ENCODE results near the gene PPP2R2B.
"Not testable (repeated sequence)": the region's sequence is repeated elsewhere in the genome, so short reads cannot be mapped to it uniquely, and the experiment has no call there.

PPP2R2B gene

DNA sequence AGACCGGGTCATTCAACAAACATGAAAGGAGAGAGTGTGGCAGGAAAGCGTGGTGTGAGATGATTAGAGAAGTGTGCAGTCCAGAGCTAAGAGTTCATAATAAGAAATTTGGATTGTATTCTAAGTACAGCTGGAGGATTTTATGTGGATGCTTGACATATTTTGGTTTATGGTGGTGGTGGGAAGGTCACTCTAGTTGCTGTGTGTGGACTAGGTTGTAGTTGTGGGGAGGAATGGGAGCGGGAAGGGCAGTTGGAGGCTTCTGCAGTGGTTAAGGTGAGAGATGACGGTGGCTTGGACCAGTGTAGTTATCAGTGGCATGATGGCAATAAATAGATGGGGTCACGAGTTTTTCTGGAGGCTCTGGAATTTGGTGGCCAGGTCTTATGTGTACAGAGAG is 316.8 kb downstream of the PPP2R2B start:
- no peak for TF ChIP-seq CTCF (conservative IDR thresholded peaks at IDR 0.05; ENCODE audit: low read length)
- peak; percentile 60 for DNase-seq (ENCODE audit: low read depth)
- H3K4me3 ChIP-seq (ENCODE audit: low read length): no peak overlapping the region

GRCh38 chr5:146560205-146560812 is 318.2 kb downstream of the PPP2R2B start:
- no peak overlapping the region for H3K4me3 ChIP-seq (ENCODE audit: low read length)
- DNase-seq (ENCODE audit: low read depth): peak; percentile 61
- no peak for TF ChIP-seq CTCF (conservative IDR thresholded peaks at IDR 0.05; ENCODE audit: low read length)

DNA sequence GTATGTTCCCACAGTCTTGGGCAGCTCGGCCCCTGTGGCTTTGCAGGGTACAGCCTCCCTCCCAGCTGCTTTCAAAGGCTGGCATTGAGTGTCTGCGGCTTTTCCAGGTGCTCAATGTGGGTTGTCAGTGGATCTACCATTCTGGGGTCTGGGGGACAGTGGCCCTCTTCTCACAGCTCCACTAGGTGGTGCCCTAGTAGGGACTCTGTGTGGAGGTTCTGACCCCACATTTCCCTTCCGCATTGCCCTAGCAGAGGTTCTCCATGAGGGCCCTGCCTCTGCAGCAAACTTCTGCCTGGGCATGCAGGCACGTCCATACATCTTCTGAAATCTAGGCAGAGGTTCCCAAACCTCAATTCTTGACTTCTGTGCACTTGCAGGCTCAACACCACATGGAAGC is 321.7 kb downstream of the PPP2R2B start:
- not testable (repeated sequence) for DNase-seq (ENCODE audit: low read depth); H3K4me3 ChIP-seq (ENCODE audit: low read length)

DNA sequence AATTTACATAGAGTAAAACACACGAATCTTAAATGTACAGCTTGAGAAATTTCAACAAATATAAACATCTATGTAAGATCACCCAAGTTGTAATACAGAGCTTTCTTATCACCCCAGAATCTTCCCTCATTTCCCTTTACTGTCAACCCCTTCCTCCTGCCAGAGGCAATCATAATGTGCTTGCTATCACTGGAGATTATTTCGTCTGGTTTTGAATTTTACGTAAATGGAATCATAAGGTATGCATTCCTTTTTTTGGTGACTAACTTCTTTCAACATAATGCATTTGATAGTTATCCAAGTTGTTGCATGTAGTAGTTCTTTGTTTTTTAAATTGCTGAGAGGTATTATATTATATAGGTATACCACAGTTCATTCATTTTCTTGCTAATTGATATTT is 325.1 kb downstream of the PPP2R2B start:
- no peak for TF ChIP-seq CTCF (conservative IDR thresholded peaks at IDR 0.05; ENCODE audit: low read length)
- DNase-seq (ENCODE audit: low read depth): no peak
- H3K4me3 ChIP-seq (ENCODE audit: low read length): no peak overlapping the region

DNA sequence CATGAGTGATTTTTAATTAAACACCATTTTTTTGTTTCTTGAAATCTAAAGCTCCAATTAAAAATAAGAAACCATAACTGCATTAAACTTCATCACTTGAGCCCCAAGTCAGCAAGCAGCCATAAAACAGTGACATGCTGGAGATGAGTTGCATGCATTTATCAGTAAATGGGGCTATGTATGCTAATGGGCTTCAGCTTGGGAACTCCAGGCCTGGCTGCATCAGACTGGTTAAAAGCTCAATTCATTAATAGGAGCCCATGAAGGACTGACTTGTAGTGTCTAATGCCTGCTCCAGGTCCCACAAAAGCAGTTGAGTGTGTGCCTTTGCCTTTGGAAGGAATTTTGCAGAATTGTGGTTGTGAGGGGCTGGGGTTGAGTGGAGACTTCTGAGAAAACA is 328.9 kb downstream of the PPP2R2B start:
- DNase-seq (ENCODE audit: low read depth): no peak
- no peak overlapping the region for H3K4me3 ChIP-seq (ENCODE audit: low read length)
- no peak for TF ChIP-seq CTCF (conservative IDR thresholded peaks at IDR 0.05; ENCODE audit: low read length)

DNA sequence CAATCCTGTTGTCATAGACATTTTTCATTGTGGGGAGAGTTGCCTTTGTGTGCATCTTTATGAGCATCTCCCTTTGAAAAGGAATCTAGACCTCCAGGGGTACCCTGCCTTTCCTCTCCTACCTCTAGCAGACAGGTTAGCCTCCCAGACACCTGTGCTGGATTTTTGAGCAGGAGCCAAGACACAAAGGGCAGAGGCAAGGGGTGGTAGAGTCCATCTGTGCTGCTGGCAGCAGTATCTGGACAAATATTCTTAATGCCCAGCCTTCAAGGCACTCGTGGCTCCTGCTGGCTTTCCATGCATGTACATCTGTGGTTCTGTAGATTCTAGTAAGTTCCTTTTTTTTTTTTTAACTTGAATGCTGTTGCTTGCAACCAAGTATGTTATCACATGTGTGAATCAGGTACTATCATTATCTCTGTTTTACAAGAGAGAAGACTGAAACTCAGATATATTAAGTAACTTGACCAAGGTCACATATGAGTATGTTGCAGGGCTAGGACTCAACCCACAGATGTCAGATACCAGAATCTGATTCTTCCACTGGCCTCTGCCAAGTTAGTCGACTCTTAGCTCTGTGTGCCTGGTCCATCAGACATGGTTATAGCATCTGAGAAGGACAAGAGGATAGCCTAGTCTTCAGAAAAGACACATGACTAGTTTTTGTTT is 329.6 kb downstream of the PPP2R2B start:
- TF ChIP-seq CTCF (conservative IDR thresholded peaks at IDR 0.05; ENCODE audit: low read length): no peak

DNA sequence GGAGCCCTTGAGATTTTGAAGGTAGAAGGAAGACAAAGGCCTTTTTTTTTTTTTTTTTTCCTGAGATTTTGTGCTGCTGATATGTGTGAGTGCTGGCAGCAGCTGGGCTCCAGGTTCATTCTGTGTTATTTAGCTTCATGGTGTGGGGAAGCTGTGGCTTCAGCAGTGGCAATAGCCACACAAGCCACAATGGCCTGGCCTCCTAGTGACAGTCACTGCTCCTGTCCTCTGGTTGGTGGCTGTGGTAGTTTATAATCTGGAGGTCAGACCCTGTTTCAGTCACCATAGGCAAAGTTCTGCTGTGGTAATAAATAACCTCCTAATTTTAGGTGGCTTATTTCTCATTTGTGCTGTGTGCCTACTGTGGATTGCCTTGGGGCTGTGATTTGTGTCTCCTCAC is 334.3 kb downstream of the PPP2R2B start:
- no peak overlapping the region for H3K4me3 ChIP-seq (ENCODE audit: low read length)
- DNase-seq (ENCODE audit: low read depth): no peak
- no peak for TF ChIP-seq CTCF (conservative IDR thresholded peaks at IDR 0.05; ENCODE audit: low read length)

More for the DNA sequence above, 329.6 kb downstream of the PPP2R2B start:
- H3K4me3 ChIP-seq (ENCODE audit: low read length): no peak overlapping the region
- DNase-seq (ENCODE audit: low read depth): no peak

Data from AG10803 (cell line).